Gastrocnemius medialis (tissue), 4 donors: ENCODE measurements around the gene ATXN1. TPM values are rescaled to one million over a fixed set of nuclear protein-coding genes. Genes with fewer than 3 reads are reported as not detected.

Experiments used
- ATAC-seq, 2 donors: fragments of 150-250 bp; one replicate each; pipeline ENCODE4 v1.9.1; 2016
- DNase-seq, 2 donors: peaks; one replicate each; pipeline ENCODE4 v3.0.0-alpha.2; 2019
- H3K27ac ChIP-seq, 4 donors: fragments of 200-600 bp; sonication (generic); 1 replicate in 1 of 4; 2 replicates in 3 of 4; pipeline ENCODE4 v1.5.1; 2016 to 2018; ENCODE audit warnings: mild to moderate bottlenecking in 2 of 4, moderate library complexity in 1 of 4
- H3K27me3 ChIP-seq, 3 donors: fragments of 200-600 bp; sonication (generic) in 2 of 3; 1 replicate in 1 of 3; 2 replicates in 2 of 3; pipeline versions ENCODE4 v1.5.1 to v1.6.0; 2016 to 2019; ENCODE audit warnings: mild to moderate bottlenecking in 1 of 3, moderate library complexity in 1 of 3
- H3K36me3 ChIP-seq, 2 donors: fragments of 200-600 bp; sonication (generic) in 1 of 2; one replicate each; pipeline ENCODE4 v1.5.1; 2017 to 2018
- H3K4me1 ChIP-seq, 2 donors: fragments of 200-600 bp; sonication (generic) in 1 of 2; one replicate each; pipeline ENCODE4 v1.5.1; 2016 to 2017; ENCODE audit warnings: mild to moderate bottlenecking in 2 of 2
- H3K4me3 ChIP-seq, 4 donors: fragments of 200-600 bp; sonication (generic) in 3 of 4; 1 replicate in 1 of 4; 2 replicates in 3 of 4; pipeline ENCODE4 v1.5.1; 2016 to 2019; ENCODE audit warnings: mild to moderate bottlenecking in 2 of 4
- H3K9me3 ChIP-seq, 3 donors: fragments of 200-600 bp; sonication (generic) in 2 of 3; 1 replicate in 1 of 3; 2 replicates in 2 of 3; pipeline ENCODE4 v1.5.1; 2016 to 2019
- CTCF ChIP-seq, 5 experiments: fragments of 450-650 bp in 3 of 5; fragments of 200-600 bp in 2 of 5; sonication (generic) in 2 of 5; IDR thresholded peaks in 4 of 5; conservative IDR thresholded peaks in 1 of 5; 1 replicate in 4 of 5; 2 replicates in 1 of 5; pipeline ENCODE4 v1.5.1; 2016 to 2019; ENCODE audit warnings: antibody characterized with exemption in 5 of 5, mild to moderate bottlenecking in 3 of 5, moderate library complexity in 3 of 5
- POLR2A ChIP-seq, 2 donors: fragments of 450-650 bp; IDR thresholded peaks; one replicate each; pipeline ENCODE4 v1.6.1; 2017; ENCODE audit warnings: antibody characterized with exemption in 2 of 2, mild to moderate bottlenecking in 2 of 2, moderate library complexity in 2 of 2
- in situ Hi-C, 4 donors: fragments of 200-750 bp; cut with MboI; loops; one replicate each; pipeline versions ENCODE4 v1.15.0 to v1.8.0; 2017; ENCODE audit warnings: low sequenced_read_pairs in 4 of 4
- intact Hi-C: fragments of 100-400 bp; cut with DNase I; formaldehyde crosslinking; loops from one replicate; pipeline ENCODE4 v1.15.1; 2023; ENCODE audit warnings: low total_unique reads
- total RNA-seq, 4 donors: library from RNA; depleted of rRNA; stranded (reverse); fragments of >200 nt; gene quantifications; one replicate each; pipeline versions ENCODE4 v1.1.0 to v1.2.3, GENCODE V29; 2016

Gene ATXN1
- total RNA-seq, 4 donors from 2014 or later = 21.8 to 42.9 (median 33.1) TPM

GRCh38 chr6:16397623-16398022 is 363.6 kb downstream of the ATXN1 start:
- Histone ChIP-seq H3K9me3 (no peaks in the 10 kb centered on the region), H3K27me3 (no peaks in the 10 kb centered on the region), H3K27ac (no peak overlapping the region), H3K4me1 (no peaks in the 10 kb centered on the region), H3K36me3 (no peaks in the 10 kb centered on the region), H3K4me3 (no peak overlapping the region)
- ATAC-seq (no peak), DNase-seq (no peak)
- intact Hi-C loops = no loop called here
- in situ Hi-C loops = no loop called here
- TF ChIP-seq CTCF (IDR thresholded peaks at IDR 0.05 in 4 of 5, conservative IDR thresholded peaks at IDR 0.05 in 1 of 5) (no peak), POLR2A (IDR thresholded peaks at IDR 0.05) (no peak)

- ATAC-seq (no peak), DNase-seq (no peak)
- no peak overlapping the region for H3K4me3 ChIP-seq
- H3K9me3 ChIP-seq = no peaks in the 10 kb centered on the region
- TF ChIP-seq POLR2A (IDR thresholded peaks at IDR 0.05) (no peak), CTCF (IDR thresholded peaks at IDR 0.05 in 4 of 5, conservative IDR thresholded peaks at IDR 0.05 in 1 of 5) (no peak)
- in situ Hi-C loops = no loop called here
- no peaks in the 10 kb centered on the region for H3K27me3 ChIP-seq
- peaks cover 6 to 7% of the 10 kb centered on the region in 2 donors for H3K4me1 ChIP-seq
- H3K36me3 ChIP-seq = no peaks in the 10 kb centered on the region
- no peak overlapping the region for H3K27ac ChIP-seq
- intact Hi-C loops = no loop called here
Observed at GRCh38 chr6:16396497-16397319, 364.6 kb downstream of the ATXN1 start.

DNA sequence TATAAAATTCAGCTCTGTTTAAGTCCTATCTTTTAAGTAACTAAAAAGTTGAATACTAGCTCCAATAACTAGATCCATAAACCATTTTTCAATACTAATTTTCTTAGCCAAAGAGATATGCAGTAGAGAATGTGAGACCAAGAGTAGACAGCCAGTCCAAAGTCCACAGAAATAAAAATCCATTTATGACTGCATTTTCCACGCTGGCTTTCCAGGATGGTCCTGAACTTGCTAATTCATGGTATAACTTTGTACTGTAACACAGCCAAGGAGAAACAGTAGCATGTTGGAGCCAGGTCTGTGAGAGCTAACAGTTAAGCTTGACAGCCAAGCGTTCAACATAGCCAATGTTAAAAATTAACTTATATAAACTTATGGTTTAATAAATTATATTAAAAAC is 366.6 kb downstream of the ATXN1 start:
- in situ Hi-C loops = no loop called here

DNA sequence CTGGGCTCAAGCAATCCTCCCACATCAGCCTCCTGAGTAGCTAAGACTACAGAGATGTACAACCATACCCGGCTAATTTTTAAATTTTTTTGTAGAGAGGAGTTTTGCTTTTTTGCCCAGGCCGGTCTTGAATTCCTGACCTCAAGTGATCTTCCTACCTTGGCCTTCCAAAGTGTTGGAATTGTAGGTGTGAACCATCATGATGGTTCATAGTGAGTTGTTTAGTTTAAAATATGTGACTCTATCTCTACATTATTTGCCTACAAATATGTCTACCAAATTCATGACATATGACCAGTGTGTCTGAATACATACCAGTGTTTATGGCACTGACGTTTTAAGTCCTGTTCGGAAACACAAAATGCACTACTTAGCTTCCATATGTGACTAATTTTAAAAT is 367.9 kb downstream of the ATXN1 start:
- DNase-seq (no peak), ATAC-seq (no peak)
- intact Hi-C loops = loop anchor here (5.0 kb wide), 1 partner anchor 454 kb away; no protein-coding TSS in a partner anchor
- TF ChIP-seq POLR2A (IDR thresholded peaks at IDR 0.05) (no peak), CTCF (IDR thresholded peaks at IDR 0.05 in 4 of 5, conservative IDR thresholded peaks at IDR 0.05 in 1 of 5) (no peak)
- Histone ChIP-seq H3K9me3 (no peaks in the 10 kb centered on the region), H3K4me1 (peaks cover 10 to 12% of the 10 kb centered on the region in 2 donors), H3K36me3 (no peaks in the 10 kb centered on the region), H3K4me3 (no peak overlapping the region), H3K27ac (no peak overlapping the region), H3K27me3 (no peaks in the 10 kb centered on the region)
- in situ Hi-C loops = no loop called here

More for the DNA sequence above, 366.6 kb downstream of the ATXN1 start:
- no peak for ATAC-seq
- Histone ChIP-seq H3K27ac (no peak overlapping the region), H3K4me3 (no peak overlapping the region), H3K36me3 (no peaks in the 10 kb centered on the region), H3K4me1 (peaks cover 10 to 12% of the 10 kb centered on the region in 2 donors), H3K9me3 (no peaks in the 10 kb centered on the region), H3K27me3 (no peaks in the 10 kb centered on the region)
- no peak for TF ChIP-seq POLR2A (IDR thresholded peaks at IDR 0.05)
- no peak for TF ChIP-seq CTCF (IDR thresholded peaks at IDR 0.05 in 4 of 5, conservative IDR thresholded peaks at IDR 0.05 in 1 of 5)
- intact Hi-C loops = loop anchor here (5.0 kb wide), 1 partner anchor 453 kb away; no protein-coding TSS in a partner anchor
- no peak for DNase-seq
